Naive thymus-derived CD8-positive, alpha-beta T cell (primary cell): Measurements from ENCODE around the gene PPP1R37. TPM values are rescaled to one million over a fixed set of nuclear protein-coding genes. Genes with fewer than 3 reads are reported as not detected.
A peak's percentile ranks its signal among the peaks of the same experiment; 100 is the strongest.

Experiments used
- ATAC-seq, 2 donors: fragments of 150-1000 bp; cut with Tn5 transposase in 1 of 2; sonication (Bioruptor Pico), chemical (Tn5 transposase) in 1 of 2; 1 replicate in 1 of 2; 2 replicates in 1 of 2; pipeline ENCODE4 v1.10.0; 2021; ENCODE audit warnings: mild to moderate bottlenecking in 2 of 2, moderate library complexity in 2 of 2
- POLR2A ChIA-PET: fragments of 350-600 bp; sonication (Branson Sonifier 250); formaldehyde crosslinking; loops from one replicate; lab custom pipeline; 2021; ENCODE audit warnings: antibody characterized with exemption; lab: Charles Lee
- DNase-seq, 10 donors: peaks; one replicate each; pipeline versions ENCODE4 v3.0.0 to v3.0.0-alpha.2; 2020 to 2022
- H3K27ac Mint-ChIP-seq, 10 donors: one replicate each; pipeline ENCODE4 v1.8.0; 2020 to 2022; ENCODE audit warnings: mild to moderate bottlenecking in 10 of 10, mixed read lengths in 10 of 10, moderate library complexity in 4 of 10, inconsistent platforms in 1 of 10
- H3K27me3 Mint-ChIP-seq, 5 donors: one replicate each; pipeline ENCODE4 v1.8.0; 2021 to 2022; ENCODE audit warnings: mixed read lengths in 5 of 5
- H3K36me3 Mint-ChIP-seq, 3 donors: one replicate each; pipeline ENCODE4 v1.8.0; 2020 to 2022; ENCODE audit warnings: mixed read lengths in 3 of 3, mild to moderate bottlenecking in 2 of 3, inconsistent platforms in 1 of 3
- H3K4me1 Mint-ChIP-seq, 4 donors: one replicate each; pipeline ENCODE4 v1.8.0; 2021 to 2022; ENCODE audit warnings: mixed read lengths in 4 of 4
- H3K4me3 Mint-ChIP-seq, 10 donors: one replicate each; pipeline ENCODE4 v1.8.0; 2020 to 2022; ENCODE audit warnings: mild to moderate bottlenecking in 10 of 10, mixed read lengths in 10 of 10, moderate library complexity in 6 of 10, inconsistent platforms in 1 of 10
- H3K9me3 Mint-ChIP-seq, 9 donors: one replicate each; pipeline ENCODE4 v1.8.0; 2020 to 2022; ENCODE audit warnings: mixed read lengths in 9 of 9, mild to moderate bottlenecking in 3 of 9, inconsistent platforms in 1 of 9, moderate library complexity in 1 of 9
- polyA plus RNA-seq, 3 donors: library from polyadenylated mRNA; unstranded; fragments of 300-500 nt; fragmentation: Illumina TruSeq; gene quantifications; one replicate each; pipeline ENCODE4 v1.2.3, GENCODE V29; 2021
- total RNA-seq, 8 experiments: library from RNA in 2 of 8; stranded (reverse) in 2 of 8; gene quantifications; one replicate each; pipeline ENCODE4 v1.2.3 and lab custom pipeline; 2021 to 2026

PPP1R37 gene
- total and polyA plus RNA-seq, 5 experiments from 2014 or later = 0.40 to 33.3 (median 2.0) TPM

GRCh38 chr19:45071969-45072790 lies 20.8 kb upstream of the PPP1R37 start:
- no peak for ATAC-seq
- Mint-ChIP-seq H3K36me3 (peaks cover 0 to 28% (median 4%) of the 10 kb centered on the region in 3 donors), H3K27me3 (no peaks in the 10 kb centered on the region), H3K27ac (peak overlapping the region in 4 of 10 donors; percentile 26 to 75 (median 40)), H3K9me3 (no peaks in the 10 kb centered on the region), H3K4me1 (peaks cover 5 to 22% (median 16%) of the 10 kb centered on the region in 4 donors), H3K4me3 (no peak overlapping the region)
- DNase-seq = no peak
- POLR2A ChIA-PET = interaction anchor here (0.7 to 1.6 kb wide), 4 partner anchors 18 to 59 kb away, joined by 3 to 4 read pairs (median 3); partner anchors contain the start of gene PPP1R37

GRCh38 chr19:45074744-45075300 lies 18.2 kb upstream of the PPP1R37 start:
- H3K36me3 Mint-ChIP-seq = peaks cover 0 to 11% (median 0%) of the 10 kb centered on the region in 3 donors
- H3K27me3 Mint-ChIP-seq = no peaks in the 10 kb centered on the region
- DNase-seq = no peak
- H3K27ac Mint-ChIP-seq = peak overlapping the region in 8 of 10 donors; percentile 28 to 90 (median 78)
- POLR2A ChIA-PET = interaction anchor here (0.5 to 3.8 kb wide), 7 partner anchors 10 to 379 kb away, joined by 3 to 30 read pairs (median 3); partner anchors contain the start of genes CLASRP and PPP1R37
- no peaks in the 10 kb centered on the region for H3K9me3 Mint-ChIP-seq
- peaks cover 7 to 42% (median 33%) of the 10 kb centered on the region in 4 donors for H3K4me1 Mint-ChIP-seq
- no peak for ATAC-seq
- H3K4me3 Mint-ChIP-seq = peak overlapping the region; percentile 5 to 96 (median 54)

- no peaks in the 10 kb centered on the region for H3K27me3 Mint-ChIP-seq
- H3K27ac Mint-ChIP-seq = peak overlapping the region in 8 of 10 donors; percentile 43 to 83 (median 67)
- ATAC-seq (peak; percentile 9 to 11), DNase-seq (peak in 5 of 10 donors; percentile 18 to 74 (median 21))
- POLR2A ChIA-PET = interaction anchor here (0.8 to 3.8 kb wide), 3 partner anchors 17 to 74 kb away, joined by 3 to 30 read pairs (median 7); partner anchors contain the start of genes CLASRP and PPP1R37
- peak overlapping the region; percentile 45 to 96 (median 77) for H3K4me3 Mint-ChIP-seq
- no peaks in the 10 kb centered on the region for H3K9me3 Mint-ChIP-seq
- peaks cover 0 to 5% (median 0%) of the 10 kb centered on the region in 3 donors for H3K36me3 Mint-ChIP-seq
- H3K4me1 Mint-ChIP-seq = peaks cover 7 to 48% (median 40%) of the 10 kb centered on the region in 4 donors
Observed at GRCh38 chr19:45075301-45076028, 17.5 kb upstream of the PPP1R37 start.

GRCh38 chr19:45076029-45076850 lies 16.7 kb upstream of the PPP1R37 start, which contains the start of gene ZNF296:
Gene ZNF296 (minus strand): TSS chr19:45076478. CDS start chr19:45076373, 105 bp downstream.
- Mint-ChIP-seq H3K27me3 (no peaks in the 10 kb centered on the region), H3K27ac (peak within 1 kb of the TSS in 9 of 10 donors; percentile 47 to 93 (median 78)), H3K36me3 (peaks cover 0 to 4% (median 0%) of the 10 kb centered on the region in 3 donors), H3K4me1 (peaks cover 7 to 54% (median 46%) of the 10 kb centered on the region in 4 donors), H3K9me3 (no peaks in the 10 kb centered on the region), H3K4me3 (peak within 1 kb of the TSS; percentile 63 to 96 (median 79))
- POLR2A ChIA-PET = interaction anchor here (0.7 to 3.8 kb wide), 3 partner anchors 14 to 37 kb away, joined by 3 to 30 read pairs (median 7); partner anchors contain the start of genes CLASRP and PPP1R37
- ATAC-seq (peak; percentile 77 to 81), DNase-seq (peak; percentile 51 to 83 (median 68))

GRCh38 chr19:45076851-45077730 lies 15.9 kb upstream of the PPP1R37 start:
- POLR2A ChIA-PET = interaction anchor here (0.7 to 3.8 kb wide), 3 partner anchors 13 to 20 kb away, joined by 3 to 30 read pairs (median 7); partner anchors contain the start of gene PPP1R37
- DNase-seq = no peak

GRCh38 chr19:45078390-45079062 lies 14.5 kb upstream of the PPP1R37 start:
- Mint-ChIP-seq H3K9me3 (no peaks in the 10 kb centered on the region), H3K27me3 (no peaks in the 10 kb centered on the region), H3K36me3 (peaks cover 0 to 18% (median 8%) of the 10 kb centered on the region in 3 donors), H3K27ac (peak overlapping the region in 9 of 10 donors; percentile 6 to 93 (median 47)), H3K4me3 (peak overlapping the region; percentile 91 to 97 (median 94)), H3K4me1 (peaks cover 15 to 65% (median 58%) of the 10 kb centered on the region in 4 donors)
- ATAC-seq (peak in 1 of 2 donors; percentile 4), DNase-seq (no peak)
- POLR2A ChIA-PET = interaction anchor here (0.5 to 2.5 kb wide), 11 partner anchors 10 to 122 kb away, joined by 3 to 34 read pairs (median 3); partner anchors contain the start of genes BLOC1S3, PPP1R37, RELB and TRAPPC6A

More at GRCh38 chr19:45076851-45077730, 15.9 kb upstream of the PPP1R37 start:
- peak overlapping the region in 9 of 10 donors; percentile 36 to 93 (median 74) for H3K27ac Mint-ChIP-seq
- no peaks in the 10 kb centered on the region for H3K9me3 Mint-ChIP-seq
- ATAC-seq = no peak
- no peaks in the 10 kb centered on the region for H3K27me3 Mint-ChIP-seq
- peak overlapping the region; percentile 46 to 96 (median 75) for H3K4me3 Mint-ChIP-seq
- peaks cover 0 to 12% (median 6%) of the 10 kb centered on the region in 3 donors for H3K36me3 Mint-ChIP-seq
- peaks cover 13 to 62% (median 54%) of the 10 kb centered on the region in 4 donors for H3K4me1 Mint-ChIP-seq

GRCh38 chr19:45079063-45079910 lies 13.7 kb upstream of the PPP1R37 start, which contains the start of gene GEMIN7:
Gene GEMIN7 (plus strand): TSS chr19:45079260. CDS start chr19:45090115, 10,855 bp downstream.
- Mint-ChIP-seq H3K27ac (peak within 1 kb of the TSS; percentile 83 to 94 (median 92)), H3K4me1 (peaks cover 15 to 65% (median 58%) of the 10 kb centered on the region in 4 donors), H3K27me3 (no peaks in the 10 kb centered on the region), H3K9me3 (no peaks in the 10 kb centered on the region), H3K4me3 (peak within 1 kb of the TSS; percentile 91 to 97 (median 94)), H3K36me3 (peaks cover 0 to 18% (median 8%) of the 10 kb centered on the region in 3 donors)
- peak; percentile 69 to 81 for ATAC-seq
- peak; percentile 59 to 80 (median 77) for DNase-seq
- POLR2A ChIA-PET = interaction anchor here (0.5 to 2.5 kb wide), 11 partner anchors 9 to 1958 kb away, joined by 3 to 34 read pairs (median 3); partner anchors contain the start of genes BLOC1S3, CLASRP, PPP1R37 and RELB

GRCh38 chr19:45079911-45080370 lies 13.0 kb upstream of the PPP1R37 start:
- DNase-seq (no peak), ATAC-seq (no peak)
- Mint-ChIP-seq H3K4me3 (peak overlapping the region; percentile 91 to 97 (median 94)), H3K9me3 (no peaks in the 10 kb centered on the region), H3K27me3 (no peaks in the 10 kb centered on the region), H3K36me3 (peaks cover 0 to 20% (median 8%) of the 10 kb centered on the region in 3 donors), H3K27ac (peak overlapping the region; percentile 47 to 94 (median 91)), H3K4me1 (peaks cover 15 to 58% (median 55%) of the 10 kb centered on the region in 4 donors)
- POLR2A ChIA-PET = interaction anchor here (0.7 to 2.5 kb wide), 4 partner anchors 12 to 98 kb away, joined by 3 to 34 read pairs (median 8); partner anchors contain the start of genes BLOC1S3, PPP1R37 and TRAPPC6A

- no peak for ATAC-seq
- no peaks in the 10 kb centered on the region for H3K27me3 Mint-ChIP-seq
- H3K36me3 Mint-ChIP-seq = peaks cover 0 to 29% (median 8%) of the 10 kb centered on the region in 3 donors
- H3K4me1 Mint-ChIP-seq = peaks cover 13 to 57% (median 47%) of the 10 kb centered on the region in 4 donors
- H3K4me3 Mint-ChIP-seq = peak overlapping the region in 6 of 10 donors; percentile 4 to 78 (median 48)
- peak overlapping the region in 6 of 10 donors; percentile 5 to 83 (median 40) for H3K27ac Mint-ChIP-seq
- DNase-seq = no peak
- POLR2A ChIA-PET = no interaction called here
- H3K9me3 Mint-ChIP-seq = no peaks in the 10 kb centered on the region
Observed at GRCh38 chr19:45082170-45082569, 10.8 kb upstream of the PPP1R37 start.
